ENCODE results near the gene GDAP1L1. TPM values are rescaled to one million over a fixed set of nuclear protein-coding genes. Genes with fewer than 3 reads are reported as not detected.

GDAP1L1 gene
- polyA plus RNA-seq, 2 of the 4 experiments (the other 2 are of a cell fraction) = 0.06 to 0.13 TPM

DNA sequence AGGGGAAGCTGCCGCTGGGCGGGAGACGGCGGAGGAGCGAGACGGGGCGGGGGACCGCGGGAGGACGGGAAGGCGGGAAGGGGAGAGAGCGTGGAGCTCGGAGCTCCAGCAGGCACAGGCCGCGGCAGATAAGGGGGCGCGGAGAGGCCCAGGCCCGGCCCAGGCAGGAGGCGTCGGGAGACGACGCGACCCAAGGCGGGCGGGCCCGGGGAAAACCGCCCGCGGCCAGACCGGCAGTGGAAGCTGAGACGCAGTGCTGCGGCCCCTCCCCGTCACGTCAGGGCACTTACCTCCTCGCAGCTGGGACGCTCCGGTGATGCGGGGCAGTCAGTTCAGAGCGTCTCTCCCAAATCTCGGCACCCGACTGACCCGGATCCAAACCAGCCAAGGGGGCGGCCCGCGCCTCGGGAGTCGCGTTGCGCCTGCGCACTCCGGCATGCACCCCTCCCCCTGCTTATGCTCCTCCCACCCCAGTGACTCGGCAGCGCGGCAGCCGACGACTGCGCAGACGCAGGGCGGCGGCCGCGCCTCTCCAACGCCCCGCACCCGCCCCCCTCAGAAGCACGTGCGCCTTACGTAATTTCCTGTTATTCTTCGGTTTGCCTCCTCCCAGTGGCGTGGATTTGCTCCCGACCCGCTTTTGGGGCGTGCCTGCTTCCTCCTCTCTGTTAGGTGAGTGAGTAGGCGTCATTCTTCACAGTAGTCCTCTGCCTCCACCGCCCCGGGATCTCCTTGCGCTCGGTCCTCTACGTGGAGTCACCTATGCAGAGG is 36.5 kb upstream of the GDAP1L1 start, which contains the start of gene OSER1:
TSS of gene OSER1 (minus strand) at position 366 of the 771 bp plus-strand sequence. CDS start 3,814 bp downstream, outside the sequence.
- no peak for FAIRE-seq
- Histone ChIP-seq H3K9me3 (no peaks in the 10 kb centered on the region), H3K4me1 (peaks cover 36% of the 10 kb centered on the region), H3K4me2 (peak within 1 kb of the TSS; percentile 94), H3K4me3 (peak within 1 kb of the TSS; percentile 64), H3K27ac (peak within 1 kb of the TSS; percentile 74 to 98)
- ChIA-PET POLR2A (interaction anchor here (0.7 to 1.4 kb wide), 3 partner anchors 23 to 197 kb away, joined by 3 read pairs; partner anchors contain the start of gene JPH2), CTCF (interaction anchor here (0.9 to 1.1 kb wide), 3 partner anchors 14 to 174 kb away, joined by 3 to 4 read pairs (median 3); no protein-coding TSS in a partner anchor)
- 1% methylated on average over 52 of the region's 79 CpGs for WGBS (ENCODE audit: missing lambda C conversion rate)
- peak; percentile 89 to 90 for ATAC-seq
- 0 out of 2 replicates have a peak, but pooled peaks have one; percentile 26 for TF ChIP-seq NFE2L2 (conservative IDR thresholded peaks at IDR 0.05; ENCODE audit: low read length)
- TF ChIP-seq, protein P1, sequence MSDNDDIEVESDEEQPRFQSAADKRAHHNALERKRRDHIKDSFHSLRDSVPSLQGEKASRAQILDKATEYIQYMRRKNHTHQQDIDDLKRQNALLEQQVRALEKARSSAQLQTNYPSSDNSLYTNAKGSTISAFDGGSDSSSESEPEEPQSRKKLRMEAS (IDR thresholded peaks at IDR 0.05) = peak; percentile 99
- TF ChIP-seq CEBPB (IDR thresholded peaks at IDR 0.05) = peak in 1 of 2 experiments; percentile 57; a peak in 1 of 4 replicates
- no peak for TF ChIP-seq CHD4 (IDR thresholded peaks at IDR 0.05; ENCODE audit: borderline replicate concordance)
- no peak for TF ChIP-seq ZC3H11A (IDR thresholded peaks at IDR 0.05)
- peak; percentile 69 for TF ChIP-seq PHF8 (IDR thresholded peaks at IDR 0.05; ENCODE audit: borderline replicate concordance, low read depth)
- TF ChIP-seq, protein P2, sequence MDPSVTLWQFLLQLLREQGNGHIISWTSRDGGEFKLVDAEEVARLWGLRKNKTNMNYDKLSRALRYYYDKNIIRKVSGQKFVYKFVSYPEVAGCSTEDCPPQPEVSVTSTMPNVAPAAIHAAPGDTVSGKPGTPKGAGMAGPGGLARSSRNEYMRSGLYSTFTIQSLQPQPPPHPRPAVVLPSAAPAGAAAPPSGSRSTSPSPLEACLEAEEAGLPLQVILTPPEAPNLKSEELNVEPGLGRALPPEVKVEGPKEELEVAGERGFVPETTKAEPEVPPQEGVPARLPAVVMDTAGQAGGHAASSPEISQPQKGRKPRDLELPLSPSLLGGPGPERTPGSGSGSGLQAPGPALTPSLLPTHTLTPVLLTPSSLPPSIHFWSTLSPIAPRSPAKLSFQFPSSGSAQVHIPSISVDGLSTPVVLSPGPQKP (IDR thresholded peaks at IDR 0.05; ENCODE audit: low read depth, low read length) = no peak
- peak; percentile 99 for TF ChIP-seq BHLHE40 (IDR thresholded peaks at IDR 0.05; ENCODE audit: low read depth, low read length)
- peak; percentile 56 for TF ChIP-seq POLR2A (IDR thresholded peaks at IDR 0.05; ENCODE audit: low read length)
- TF ChIP-seq, protein P3, sequence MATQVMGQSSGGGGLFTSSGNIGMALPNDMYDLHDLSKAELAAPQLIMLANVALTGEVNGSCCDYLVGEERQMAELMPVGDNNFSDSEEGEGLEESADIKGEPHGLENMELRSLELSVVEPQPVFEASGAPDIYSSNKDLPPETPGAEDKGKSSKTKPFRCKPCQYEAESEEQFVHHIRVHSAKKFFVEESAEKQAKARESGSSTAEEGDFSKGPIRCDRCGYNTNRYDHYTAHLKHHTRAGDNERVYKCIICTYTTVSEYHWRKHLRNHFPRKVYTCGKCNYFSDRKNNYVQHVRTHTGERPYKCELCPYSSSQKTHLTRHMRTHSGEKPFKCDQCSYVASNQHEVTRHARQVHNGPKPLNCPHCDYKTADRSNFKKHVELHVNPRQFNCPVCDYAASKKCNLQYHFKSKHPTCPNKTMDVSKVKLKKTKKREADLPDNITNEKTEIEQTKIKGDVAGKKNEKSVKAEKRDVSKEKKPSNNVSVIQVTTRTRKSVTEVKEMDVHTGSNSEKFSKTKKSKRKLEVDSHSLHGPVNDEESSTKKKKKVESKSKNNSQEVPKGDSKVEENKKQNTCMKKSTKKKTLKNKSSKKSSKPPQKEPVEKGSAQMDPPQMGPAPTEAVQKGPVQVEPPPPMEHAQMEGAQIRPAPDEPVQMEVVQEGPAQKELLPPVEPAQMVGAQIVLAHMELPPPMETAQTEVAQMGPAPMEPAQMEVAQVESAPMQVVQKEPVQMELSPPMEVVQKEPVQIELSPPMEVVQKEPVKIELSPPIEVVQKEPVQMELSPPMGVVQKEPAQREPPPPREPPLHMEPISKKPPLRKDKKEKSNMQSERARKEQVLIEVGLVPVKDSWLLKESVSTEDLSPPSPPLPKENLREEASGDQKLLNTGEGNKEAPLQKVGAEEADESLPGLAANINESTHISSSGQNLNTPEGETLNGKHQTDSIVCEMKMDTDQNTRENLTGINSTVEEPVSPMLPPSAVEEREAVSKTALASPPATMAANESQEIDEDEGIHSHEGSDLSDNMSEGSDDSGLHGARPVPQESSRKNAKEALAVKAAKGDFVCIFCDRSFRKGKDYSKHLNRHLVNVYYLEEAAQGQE (IDR thresholded peaks at IDR 0.05) = no peak
- TF ChIP-seq, protein P4, sequence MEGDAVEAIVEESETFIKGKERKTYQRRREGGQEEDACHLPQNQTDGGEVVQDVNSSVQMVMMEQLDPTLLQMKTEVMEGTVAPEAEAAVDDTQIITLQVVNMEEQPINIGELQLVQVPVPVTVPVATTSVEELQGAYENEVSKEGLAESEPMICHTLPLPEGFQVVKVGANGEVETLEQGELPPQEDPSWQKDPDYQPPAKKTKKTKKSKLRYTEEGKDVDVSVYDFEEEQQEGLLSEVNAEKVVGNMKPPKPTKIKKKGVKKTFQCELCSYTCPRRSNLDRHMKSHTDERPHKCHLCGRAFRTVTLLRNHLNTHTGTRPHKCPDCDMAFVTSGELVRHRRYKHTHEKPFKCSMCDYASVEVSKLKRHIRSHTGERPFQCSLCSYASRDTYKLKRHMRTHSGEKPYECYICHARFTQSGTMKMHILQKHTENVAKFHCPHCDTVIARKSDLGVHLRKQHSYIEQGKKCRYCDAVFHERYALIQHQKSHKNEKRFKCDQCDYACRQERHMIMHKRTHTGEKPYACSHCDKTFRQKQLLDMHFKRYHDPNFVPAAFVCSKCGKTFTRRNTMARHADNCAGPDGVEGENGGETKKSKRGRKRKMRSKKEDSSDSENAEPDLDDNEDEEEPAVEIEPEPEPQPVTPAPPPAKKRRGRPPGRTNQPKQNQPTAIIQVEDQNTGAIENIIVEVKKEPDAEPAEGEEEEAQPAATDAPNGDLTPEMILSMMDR (IDR thresholded peaks at IDR 0.05) = no peak
- no peak for TF ChIP-seq HOXB13 (CRISPR knock-in tag; IDR thresholded peaks at IDR 0.05; ENCODE audit: low read depth)
- no peak for TF ChIP-seq KDM1A (IDR thresholded peaks at IDR 0.05; ENCODE audit: low read depth)
- TF ChIP-seq MAFK (IDR thresholded peaks at IDR 0.05; ENCODE audit: partially characterized antibody) = peak; percentile 59
- no peak for TF ChIP-seq KDM5A (IDR thresholded peaks at IDR 0.05)
- 0 out of 2 replicates have a peak, but pooled peaks have one; percentile 8 for TF ChIP-seq MAZ (IDR thresholded peaks at IDR 0.05; ENCODE audit: borderline replicate concordance, low read depth, low read length)
- TF ChIP-seq GATA3 (IDR thresholded peaks at IDR 0.05; ENCODE audit: borderline replicate concordance) = peak; percentile 66; the same call in 1 of the 2 replicates
- no peak for TF ChIP-seq HEYL (CRISPR knock-in tag; IDR thresholded peaks at IDR 0.05)
- peak in 1 of 2 experiments; percentile 68; a peak in 2 of 5 replicates for TF ChIP-seq JUN (IDR thresholded peaks at IDR 0.05)
- TF ChIP-seq, protein P5, sequence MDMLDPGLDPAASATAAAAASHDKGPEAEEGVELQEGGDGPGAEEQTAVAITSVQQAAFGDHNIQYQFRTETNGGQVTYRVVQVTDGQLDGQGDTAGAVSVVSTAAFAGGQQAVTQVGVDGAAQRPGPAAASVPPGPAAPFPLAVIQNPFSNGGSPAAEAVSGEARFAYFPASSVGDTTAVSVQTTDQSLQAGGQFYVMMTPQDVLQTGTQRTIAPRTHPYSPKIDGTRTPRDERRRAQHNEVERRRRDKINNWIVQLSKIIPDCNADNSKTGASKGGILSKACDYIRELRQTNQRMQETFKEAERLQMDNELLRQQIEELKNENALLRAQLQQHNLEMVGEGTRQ (IDR thresholded peaks at IDR 0.05) = peak; percentile 88
- TF ChIP-seq SREBF2 (IDR thresholded peaks at IDR 0.05) = no peak
- no peak for TF ChIP-seq EHMT2 (IDR thresholded peaks at IDR 0.05; ENCODE audit: low read depth)
- TF ChIP-seq, protein P6, sequence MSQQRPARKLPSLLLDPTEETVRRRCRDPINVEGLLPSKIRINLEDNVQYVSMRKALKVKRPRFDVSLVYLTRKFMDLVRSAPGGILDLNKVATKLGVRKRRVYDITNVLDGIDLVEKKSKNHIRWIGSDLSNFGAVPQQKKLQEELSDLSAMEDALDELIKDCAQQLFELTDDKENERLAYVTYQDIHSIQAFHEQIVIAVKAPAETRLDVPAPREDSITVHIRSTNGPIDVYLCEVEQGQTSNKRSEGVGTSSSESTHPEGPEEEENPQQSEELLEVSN (IDR thresholded peaks at IDR 0.05; ENCODE audit: borderline replicate concordance, low read depth) = peak; percentile 6; the same call in 1 of the 2 replicates
- no peak for TF ChIP-seq RCOR1 (IDR thresholded peaks at IDR 0.05; ENCODE audit: low read depth, low read length)
- TF ChIP-seq, protein P7, sequence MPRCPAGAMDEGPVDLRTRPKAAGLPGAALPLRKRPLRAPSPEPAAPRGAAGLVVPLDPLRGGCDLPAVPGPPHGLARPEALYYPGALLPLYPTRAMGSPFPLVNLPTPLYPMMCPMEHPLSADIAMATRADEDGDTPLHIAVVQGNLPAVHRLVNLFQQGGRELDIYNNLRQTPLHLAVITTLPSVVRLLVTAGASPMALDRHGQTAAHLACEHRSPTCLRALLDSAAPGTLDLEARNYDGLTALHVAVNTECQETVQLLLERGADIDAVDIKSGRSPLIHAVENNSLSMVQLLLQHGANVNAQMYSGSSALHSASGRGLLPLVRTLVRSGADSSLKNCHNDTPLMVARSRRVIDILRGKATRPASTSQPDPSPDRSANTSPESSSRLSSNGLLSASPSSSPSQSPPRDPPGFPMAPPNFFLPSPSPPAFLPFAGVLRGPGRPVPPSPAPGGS (IDR thresholded peaks at IDR 0.05) = 0 out of 3 replicates have a peak, but pooled peaks have one; percentile 50
- TF ChIP-seq MYC (IDR thresholded peaks at IDR 0.05; ENCODE audit: borderline replicate concordance, low read length) = peak; percentile 83; the same call in 1 of the 2 replicates
- no peak for TF ChIP-seq RNF2 (IDR thresholded peaks at IDR 0.05; ENCODE audit: borderline replicate concordance, low read depth)
- TF ChIP-seq EP300 (IDR thresholded peaks at IDR 0.05) = peak in 1 of 2 experiments; percentile 27; a peak in 1 of 5 replicates
- no peak for TF ChIP-seq CBX8 (IDR thresholded peaks at IDR 0.05)
- peak; percentile 93 to 98 for DNase-seq (ENCODE audit: low read depth in 1 of 2, low spot score in 1 of 2)
